DMS114 treated with DMSO at 0.1 percent for 48 hours (cell line): Measurements from ENCODE around the gene IFT80.

ENCODE experiments used
- DNase-seq: peaks from one replicate; lab custom pipeline; 2025; ENCODE audit not compliant: unreplicated experiment; lab: John Stamatoyannopoulos, UW

Gene IFT80

DNA sequence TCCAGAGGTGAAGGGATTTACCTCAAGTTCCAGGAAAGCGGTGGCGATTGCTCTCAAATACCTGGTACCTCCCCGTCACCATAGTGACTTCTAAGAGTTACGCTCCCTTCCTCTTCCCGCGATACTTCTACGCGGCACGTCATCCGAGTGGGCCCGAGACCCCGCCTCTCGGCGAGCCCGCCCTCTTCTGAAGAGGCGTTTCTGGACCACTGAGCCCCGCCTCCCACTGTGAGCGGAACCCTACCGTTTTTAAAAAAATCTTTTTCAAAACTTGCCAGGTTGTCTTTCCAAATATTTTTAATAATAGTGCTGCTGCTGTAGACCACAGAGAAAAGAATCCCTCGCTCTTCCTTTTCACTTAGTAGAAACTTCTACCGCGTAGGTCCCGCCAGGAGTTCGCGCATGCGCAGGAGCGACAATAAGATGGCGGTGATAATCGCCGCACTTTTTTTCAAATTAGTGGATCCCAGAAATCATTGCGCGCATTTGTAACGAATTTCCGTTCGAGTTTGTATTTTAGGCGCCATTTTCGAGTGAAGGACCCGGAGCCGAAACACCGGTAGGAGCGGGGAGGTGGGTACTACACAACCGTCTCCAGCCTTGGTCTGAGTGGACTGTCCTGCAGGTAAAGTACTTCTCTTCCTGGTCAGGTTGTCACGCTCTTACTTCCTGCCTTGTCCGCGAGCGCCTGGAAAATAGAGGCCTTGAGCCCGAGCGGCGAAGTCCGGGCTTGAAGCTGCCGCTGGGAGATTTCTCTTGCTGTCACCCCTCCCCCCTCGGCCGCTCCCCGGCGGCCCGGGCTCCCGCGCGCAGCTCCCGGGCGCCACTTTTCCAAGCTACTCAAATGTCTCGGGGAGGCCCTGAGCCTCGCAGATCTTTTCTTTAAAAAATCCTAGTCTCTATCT, at the start of gene IFT80, which contains the start of gene SMC4:
IFT80 (minus strand) TSS at position 101 of the 905 bp plus-strand sequence. CDS start 14,625 bp downstream, outside the sequence.
SMC4 (plus strand) TSS at position 526 of the 905 bp plus-strand sequence. CDS start 1,177 bp downstream, outside the sequence.
- peak; percentile 92 for DNase-seq

DNA sequence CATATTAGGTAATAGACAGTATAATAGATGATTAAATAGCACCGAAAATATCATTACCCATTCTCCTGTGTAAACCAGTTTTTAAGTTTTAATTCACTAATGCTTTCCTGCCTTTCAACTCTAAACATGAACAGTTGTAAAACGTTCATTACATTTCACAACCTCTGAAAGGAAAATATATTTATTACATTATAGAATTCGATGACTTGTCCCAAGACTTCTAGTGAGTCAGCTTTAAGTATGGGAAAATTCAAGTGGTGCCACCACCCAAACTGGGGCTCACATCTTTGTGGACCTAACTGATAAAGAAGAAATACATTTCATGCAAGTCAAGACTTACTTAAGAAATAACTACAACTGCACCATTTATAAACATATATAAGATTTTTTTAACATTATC, 48.5 kb upstream of the IFT80 start:
- DNase-seq, result no peak

DNA sequence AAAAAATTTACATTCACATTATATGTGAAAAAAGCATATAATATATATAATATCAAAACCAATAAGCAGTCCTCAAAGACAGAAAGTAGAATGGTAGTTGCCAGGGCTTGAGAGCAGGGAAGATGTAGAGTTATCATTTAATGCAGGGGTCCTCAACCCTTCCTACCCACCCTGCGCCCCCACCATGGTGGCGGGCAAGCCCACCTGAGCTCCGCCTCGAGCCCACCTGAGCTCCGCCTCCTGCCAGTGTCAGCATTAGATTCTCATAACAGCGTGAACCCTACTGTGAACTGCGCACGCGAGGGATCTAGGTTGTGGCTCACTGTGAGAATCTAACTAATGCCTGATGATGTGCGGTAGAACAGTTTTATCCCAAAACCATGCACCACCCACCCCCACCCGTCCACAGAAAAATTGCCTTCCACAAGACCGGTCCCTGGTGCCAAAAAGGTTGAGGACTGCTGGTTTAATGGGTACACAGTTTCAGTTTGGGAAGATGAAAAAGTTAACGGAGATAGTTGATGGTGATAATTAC, 47.6 kb upstream of the IFT80 start:
- DNase-seq, result no peak

DNA sequence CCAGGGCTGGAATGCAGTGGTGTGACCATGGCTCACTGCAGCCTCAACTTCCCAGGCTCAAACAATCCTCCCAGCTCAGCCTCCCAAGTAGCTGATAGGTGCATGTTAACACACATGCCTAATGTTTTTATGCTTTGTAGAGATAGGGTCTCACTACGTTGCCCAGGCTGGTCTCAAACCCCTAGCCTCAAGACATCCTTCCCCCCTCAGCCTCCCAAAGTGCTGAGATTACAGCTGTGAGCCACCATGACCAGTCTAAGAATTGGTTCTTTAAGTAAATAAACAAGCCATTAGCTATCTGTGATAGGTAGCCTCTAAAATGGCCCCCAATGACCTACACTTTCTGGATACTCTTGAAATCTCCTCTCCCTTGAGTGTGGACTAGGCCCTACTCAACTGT, 46.8 kb upstream of the IFT80 start:
- DNase-seq, result no peak

DNA sequence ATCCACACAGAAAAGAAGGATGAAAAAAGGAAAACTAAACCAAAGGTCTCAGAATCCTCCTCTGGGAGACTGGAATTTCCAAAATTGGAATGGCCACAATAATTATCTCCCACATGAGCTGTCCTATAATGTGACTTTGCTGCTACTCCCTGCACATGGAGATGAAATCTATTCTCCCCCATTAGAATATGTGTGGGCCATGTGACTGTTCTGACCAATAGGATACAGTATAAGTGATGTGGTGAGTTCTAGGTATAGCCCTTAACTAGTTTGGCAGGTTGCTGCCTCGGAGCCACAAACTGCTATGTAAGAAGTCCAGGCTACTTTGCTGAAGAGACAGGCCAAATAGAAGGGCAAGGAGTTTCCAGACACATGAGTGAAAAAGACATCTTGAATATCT, 45.4 kb upstream of the IFT80 start:
- DNase-seq, result no peak

DNA sequence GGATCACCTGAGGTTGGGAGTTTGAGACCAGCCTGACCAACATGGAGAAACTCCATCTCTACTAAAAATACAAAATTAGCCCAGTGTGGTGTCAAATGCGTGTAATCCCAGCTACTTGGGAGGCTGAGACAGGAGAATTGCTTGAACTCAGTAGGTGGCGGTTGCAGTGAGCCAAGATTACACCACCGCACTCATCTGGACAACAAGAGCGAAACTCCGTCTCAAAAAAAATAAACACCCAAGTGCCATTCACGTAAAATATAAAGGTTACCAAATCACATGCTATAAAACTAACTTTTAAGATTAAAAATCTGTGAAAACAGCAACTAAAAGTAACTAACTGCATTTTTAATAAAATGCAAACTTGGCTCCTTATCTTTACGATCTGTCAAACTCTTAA, 41.7 kb upstream of the IFT80 start:
- DNase-seq, result no peak

DNA sequence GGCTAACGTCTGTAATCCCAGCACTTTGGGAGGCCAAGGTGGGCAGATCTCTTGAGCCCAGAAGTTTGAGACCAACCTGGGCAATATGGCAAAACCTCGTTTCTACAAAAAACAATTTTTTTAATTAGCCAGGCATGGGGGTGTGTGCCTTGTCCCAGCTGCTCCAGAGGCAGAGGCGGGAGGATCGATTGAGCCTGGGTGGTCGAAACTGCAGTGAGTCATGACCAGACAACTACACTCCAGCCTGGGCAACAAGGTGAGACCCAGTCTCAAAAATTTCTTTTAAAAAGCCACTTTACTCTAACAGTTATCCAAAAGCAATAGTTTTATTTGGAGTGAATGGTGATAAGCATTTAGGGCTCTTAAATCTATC, 38.0 kb upstream of the IFT80 start:
- no peak for DNase-seq

DNA sequence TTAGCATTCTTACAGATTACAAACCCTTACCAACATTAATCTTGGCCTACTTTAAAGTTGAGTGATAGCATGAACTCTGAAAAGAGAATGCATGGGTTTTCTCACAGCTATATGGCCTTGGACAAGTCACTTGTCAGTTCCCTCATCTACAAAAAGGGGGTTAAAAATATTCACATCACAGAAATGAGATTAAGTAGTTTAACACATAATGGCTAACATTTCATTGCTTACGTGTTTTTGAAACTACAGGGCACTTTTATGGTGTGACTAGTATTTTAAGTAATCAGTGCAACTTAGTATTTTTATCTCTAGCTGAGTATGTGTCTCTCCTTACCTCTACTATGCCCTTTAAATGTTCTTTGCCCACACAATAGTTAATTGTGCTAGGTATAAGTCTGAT, 36.7 kb upstream of the IFT80 start:
- no peak for DNase-seq

DNA sequence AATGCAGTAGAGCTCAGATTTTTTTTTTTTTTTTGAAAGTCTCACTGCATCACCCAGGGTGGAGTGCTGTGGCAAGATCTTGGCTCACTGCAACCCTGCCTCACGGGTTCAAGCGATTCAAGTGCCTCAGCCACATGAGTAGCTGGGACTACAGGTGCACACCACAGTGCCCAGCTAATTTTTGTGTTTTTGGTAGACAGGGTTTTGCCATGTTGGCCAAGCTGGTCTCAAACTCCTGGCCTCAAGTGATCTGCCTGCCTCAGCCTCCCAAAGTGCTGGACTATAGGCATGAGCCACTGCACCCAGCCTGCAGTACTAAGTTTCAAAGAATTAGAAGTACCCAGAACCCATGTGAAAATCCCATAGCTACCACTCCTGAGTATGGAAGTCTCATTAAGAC, 36.1 kb upstream of the IFT80 start:
- DNase-seq, result no peak

DNA sequence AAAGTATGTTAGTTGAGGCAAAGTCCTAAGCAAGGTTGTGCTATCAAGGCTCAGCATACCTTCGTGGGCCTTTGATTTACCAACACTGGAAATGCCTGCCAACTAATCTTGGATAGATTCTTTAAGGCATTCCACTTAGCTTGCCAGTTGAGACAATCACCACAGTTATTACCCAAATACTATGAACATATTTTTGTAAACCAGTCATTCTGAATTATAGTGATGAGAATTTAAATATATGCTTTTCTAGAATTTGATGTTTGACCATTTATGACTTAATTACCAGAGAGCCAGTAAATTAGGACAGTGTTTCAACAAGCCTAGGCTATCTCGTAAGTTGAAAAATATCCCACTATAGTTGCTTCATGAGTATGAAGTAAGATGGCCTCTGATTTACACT, 35.0 kb upstream of the IFT80 start:
- DNase-seq, result no peak

DNA sequence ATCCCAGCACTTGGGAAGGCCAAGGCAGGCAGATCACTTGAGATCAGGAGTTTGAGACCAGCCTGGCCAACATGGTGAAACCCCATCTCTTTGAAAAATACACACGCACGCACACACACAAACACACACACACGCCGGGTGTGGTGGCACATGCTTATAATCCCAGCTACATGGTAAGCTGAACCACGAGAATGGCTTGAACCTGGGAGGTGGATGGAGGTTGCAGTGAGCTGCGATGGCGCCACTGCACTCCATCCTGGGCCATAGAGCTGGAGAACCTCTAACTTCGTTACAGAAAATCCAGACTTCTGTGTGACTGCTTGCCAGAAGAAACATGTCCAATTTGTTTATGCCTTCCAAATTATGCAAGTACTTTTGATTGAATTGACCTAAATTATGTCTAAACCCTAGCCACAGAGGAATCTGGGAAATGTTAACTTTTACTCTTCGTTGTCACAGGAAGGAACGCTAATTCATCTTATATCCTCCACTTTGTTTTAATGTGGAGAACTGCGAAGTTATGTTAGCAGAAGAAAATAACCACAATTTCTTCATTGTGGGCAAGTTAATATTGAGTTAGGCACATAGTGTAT, 28.9 kb upstream of the IFT80 start:
- no peak for DNase-seq

DNA sequence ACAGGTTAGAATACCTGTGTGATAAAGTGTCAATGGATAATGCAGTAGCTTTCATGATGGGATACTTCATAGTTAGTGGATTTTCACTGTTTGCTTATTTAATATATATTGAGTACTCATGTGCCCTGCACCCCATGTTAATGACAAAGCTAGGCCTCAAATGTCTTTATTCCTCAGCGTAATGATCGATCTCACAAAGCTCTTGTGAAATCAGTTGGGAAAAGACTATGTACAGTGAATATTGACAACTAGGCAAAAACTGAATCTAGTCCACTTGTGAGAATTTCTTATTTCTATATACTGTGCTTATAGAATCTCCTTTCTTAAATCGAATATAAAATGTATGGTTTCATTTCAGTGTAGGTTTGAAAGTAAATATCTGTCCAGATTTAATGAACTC, 18.3 kb upstream of the IFT80 start:
- no peak for DNase-seq

DNA sequence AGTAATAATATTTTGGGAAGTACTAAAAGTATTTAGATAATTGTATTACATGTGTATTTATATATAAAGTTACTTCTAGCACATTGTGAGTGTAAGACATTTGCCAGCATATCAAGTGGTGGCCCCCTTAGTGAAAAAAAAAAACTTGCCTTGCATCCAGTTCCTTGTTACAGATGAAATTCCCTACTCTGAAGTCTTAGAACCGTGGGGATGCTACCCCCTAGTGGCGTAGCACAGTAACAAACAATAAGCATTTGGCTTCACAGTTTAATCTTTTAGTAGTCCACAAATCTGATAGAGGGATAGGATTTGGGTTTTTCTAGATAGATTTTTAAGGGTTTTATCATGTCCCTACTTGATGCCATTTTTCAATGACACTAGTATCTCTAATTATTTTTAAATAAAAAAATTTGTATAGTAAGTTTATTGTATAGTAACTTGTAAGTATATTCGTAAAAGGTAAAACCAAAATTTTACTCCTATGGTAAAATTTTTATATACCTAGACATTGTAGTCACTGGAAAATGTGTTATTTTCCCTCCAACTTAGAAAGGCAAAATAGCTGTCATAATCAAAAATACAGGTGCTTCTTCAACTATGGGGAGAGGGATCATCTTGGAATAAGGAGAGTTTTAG, 14.7 kb upstream of the IFT80 start:
- peak; percentile 75 for DNase-seq

DNA sequence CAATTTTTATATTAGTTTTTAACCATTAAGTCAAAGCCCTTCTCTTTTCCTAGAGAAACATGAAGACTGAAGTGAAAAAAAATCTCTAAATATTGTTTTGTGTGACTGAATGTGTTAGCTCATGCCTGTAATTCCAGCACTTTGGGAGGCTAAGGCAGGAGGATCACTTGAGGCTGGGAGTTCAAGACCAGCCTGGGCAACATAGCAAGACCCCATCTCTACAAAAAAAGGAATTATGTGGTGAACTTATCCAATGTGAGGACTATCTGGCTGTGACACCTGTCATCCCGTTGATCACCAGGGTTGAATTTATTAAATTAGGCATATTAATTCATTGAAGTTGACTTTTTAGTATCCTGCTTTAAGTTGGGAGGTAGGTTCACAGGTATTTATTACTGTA, 13.5 kb upstream of the IFT80 start:
- no peak for DNase-seq

DNA sequence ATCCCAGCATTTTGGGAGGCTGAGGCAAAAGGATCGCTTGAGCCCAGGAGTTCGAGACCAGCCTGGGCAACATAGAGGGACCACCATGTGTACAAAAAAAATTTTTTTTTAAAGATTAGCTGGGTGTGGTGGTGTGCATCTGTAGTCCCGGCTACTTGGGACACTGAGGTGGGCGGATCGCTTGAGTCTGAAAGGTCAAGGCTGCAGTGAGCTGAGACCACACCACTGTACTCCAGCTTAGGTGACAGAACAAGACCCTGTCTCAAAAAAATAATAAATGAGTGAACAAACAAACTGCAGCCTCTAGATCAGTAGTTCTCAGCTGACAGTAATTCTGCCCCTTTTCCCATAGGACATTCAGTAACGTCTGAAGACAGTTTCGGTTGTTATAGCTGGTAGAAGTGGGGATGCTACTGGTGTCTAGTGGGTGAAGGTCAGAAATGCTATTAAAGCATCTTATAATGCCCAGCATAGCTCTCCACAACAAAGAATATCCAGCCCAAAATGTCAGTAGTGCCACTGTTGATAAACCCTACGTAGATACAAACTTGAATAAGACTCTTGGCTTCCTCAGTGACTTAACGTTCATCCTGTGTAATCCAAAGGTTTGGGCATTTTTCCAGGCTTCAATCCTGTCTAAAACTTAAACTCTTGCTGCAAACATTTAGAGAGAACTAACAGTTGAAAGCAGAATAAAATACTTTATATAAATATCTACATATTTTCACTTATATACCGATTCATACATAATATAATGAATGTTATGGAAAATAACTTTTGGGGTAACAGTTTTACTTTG, 11.0 kb upstream of the IFT80 start:
- no peak for DNase-seq

DNA sequence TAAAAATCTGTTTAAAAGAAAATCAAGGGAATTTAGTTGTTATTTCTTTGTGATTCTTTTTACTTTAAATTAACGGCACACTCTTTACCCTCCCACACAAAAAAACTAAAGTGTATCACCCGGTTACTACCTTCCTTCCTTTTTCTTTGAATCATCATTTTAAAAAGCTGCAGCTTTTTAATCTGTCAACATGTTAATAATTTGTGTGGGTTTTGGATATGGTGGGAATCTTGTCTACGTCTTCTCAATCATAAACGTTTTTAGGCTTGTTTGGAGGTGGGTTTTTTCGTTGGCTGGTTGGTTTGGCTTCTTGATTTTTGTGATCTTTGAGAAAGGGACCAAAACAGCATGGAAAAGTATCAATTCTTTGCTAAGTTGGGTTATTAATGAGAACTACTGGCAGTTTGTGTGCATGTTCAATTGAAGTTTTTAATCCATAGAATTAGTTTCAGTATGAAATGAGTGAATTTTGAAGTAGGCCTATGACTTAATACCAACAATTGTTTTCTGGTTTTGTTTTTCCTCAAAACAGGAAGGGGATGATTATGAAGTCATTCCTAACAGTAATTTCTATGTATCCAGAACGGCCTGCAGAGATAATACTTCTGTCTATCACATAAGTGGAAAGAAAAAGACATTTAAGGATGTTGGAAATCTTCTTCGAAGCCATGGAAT, 4.9 kb upstream of the IFT80 start:
- DNase-seq, result no peak

DNA sequence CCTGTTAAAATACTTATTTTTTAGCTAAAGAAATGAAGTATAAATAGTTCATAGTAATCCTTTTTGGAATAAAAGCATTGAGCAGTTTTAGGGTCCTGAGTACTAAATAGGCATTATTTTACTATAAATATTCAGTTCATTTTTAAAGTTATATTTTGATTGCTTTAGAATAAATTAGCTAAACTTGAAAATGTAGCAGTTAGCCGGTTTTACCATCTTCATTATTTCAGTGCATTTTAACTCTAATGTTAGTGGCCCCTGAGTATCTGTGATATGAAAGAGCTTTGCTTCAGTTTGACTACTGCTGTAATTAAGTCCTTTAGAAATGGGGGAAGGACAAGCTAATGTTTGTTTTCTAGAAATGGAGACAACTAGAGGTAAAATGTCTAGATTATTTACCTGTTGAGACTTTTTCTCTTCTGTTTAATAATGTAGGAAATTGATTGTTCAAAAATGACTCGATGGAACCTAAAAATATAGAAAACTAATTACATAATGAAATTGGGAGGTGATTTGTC, 4.1 kb upstream of the IFT80 start:
- no peak for DNase-seq

DNA sequence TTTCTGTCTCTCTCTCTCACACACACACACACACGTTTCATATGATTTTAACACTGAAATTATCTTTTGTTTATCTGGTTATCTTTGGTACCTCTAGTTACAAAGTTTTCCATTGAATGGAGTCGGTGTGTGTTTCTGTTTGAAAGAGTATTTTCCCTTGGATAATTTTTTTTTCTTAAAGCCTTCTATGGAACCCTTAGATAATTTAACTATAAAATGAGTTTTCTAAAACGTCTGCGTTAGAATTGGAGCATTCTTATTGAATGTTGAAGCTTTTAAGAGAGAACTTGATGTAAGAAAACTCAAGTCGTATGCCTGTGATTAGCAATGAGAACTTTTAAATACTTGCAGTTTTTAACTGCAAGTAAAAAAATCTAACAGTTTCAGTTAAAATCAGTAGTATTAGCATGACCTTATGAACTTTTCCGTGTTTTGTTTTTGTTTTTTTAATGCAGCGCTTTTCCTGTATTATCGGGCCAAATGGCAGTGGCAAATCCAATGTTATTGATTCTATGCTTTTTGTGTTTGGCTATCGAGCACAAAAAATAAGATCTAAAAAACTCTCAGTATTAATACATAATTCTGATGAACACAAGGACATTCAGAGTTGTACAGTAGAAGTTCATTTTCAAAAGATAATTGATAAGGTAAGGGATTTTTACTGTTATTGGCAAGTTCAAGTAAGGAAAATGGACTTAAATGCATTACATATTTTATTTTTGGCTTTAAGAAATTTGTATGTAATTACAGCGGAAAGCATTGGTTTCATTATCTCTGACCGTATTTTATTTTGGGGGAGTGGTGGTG, 3.4 kb upstream of the IFT80 start:
- no peak for DNase-seq
